DMS 273 treated with DMSO at 0.1 percent for 48 hours (cell line): Measurements from ENCODE around the gene TRAPPC3.
A peak's percentile ranks its signal among the peaks of the same experiment; 100 is the strongest.
"Not testable (repeated sequence)": the region's sequence is repeated elsewhere in the genome, so short reads cannot be mapped to it uniquely, and the experiment has no call there.

ENCODE experiments used
- DNase-seq: peaks from one replicate; lab custom pipeline; 2025; lab: John Stamatoyannopoulos, UW

TRAPPC3 gene

GRCh38 chr1:36149237-36149972, at the start of gene TRAPPC3:
Gene TRAPPC3, minus strand, starts transcription at chr1:36149486. Its CDS starts 108 bp downstream, at chr1:36149378.
- peak; percentile 99 for DNase-seq

DNA sequence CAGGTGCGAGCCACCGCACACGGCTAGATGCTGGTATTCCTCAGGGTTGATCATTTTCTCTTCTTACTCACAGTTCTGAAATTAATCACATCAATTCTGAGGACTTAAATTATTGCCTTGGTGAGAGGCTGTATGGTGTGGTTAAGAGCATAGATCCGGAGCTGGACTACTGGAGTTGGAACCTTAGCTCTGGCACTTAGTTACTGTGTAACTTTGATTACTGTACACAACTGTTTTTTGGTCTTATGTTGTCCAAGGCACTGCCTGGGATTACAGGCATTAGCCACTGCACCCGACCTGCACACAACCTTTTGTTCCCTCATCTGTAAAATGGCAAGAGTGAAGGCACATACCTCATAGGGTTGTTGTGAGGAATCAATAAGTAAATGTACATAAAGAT, 49.4 kb upstream of the TRAPPC3 start:
- DNase-seq, result no peak

DNA sequence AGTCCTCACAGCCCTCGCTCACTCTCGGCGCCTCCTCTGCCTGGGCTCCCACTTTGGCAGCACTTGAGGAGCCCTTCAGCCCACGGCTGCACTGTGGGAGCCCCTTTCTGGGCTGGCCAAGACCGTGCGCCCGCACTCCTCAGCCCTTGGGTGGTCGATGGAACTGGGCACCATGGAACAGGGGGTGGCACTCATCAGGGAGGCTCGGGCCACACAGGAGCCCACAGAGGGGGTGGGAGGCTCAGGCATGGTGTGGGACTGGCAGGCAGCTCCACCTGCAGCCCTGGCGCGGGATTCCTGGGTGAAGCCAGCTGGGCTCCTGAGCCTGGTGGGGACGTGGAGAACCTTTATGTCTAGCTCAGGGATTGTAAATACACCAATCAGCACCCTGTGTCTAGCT, 47.5 kb upstream of the TRAPPC3 start:
- not testable (repeated sequence) for DNase-seq

DNA sequence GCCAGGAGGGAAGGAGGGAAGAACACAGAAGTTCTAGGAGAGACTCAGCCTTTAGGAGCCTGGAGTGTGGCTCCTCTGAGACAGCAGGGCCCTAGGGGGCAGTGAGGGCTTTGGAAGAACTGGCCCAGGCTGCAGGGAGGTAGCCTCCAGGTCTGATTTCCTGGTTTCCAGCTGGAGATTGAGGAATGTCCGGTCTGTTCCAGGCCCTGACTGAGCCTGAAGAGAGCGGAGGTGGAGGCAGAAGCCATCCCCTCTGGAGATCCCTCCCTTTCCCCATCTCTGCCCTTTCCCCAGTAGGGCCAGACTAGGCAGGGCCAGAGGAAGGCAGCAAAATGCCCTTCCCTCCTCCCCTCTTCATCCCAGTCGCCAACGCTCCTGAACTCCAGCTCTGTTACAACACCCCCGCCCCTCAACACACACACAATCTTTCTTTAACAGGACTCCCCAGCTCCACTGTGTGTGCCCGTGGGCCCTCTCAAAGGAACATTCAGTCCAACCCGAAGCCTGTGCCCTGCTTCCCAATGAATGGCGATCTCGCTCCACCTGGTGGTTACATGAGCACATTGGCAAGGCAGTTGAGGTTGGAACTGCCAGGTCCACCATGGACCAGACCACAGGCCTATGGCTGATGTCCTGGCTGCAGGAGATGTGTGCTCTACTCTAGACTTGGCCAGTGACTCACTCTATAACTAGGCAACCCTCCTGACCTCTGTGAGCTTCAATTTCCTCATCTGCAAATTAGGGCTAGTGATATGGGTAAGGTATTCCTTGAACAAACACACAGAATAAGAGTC, 38.7 kb upstream of the TRAPPC3 start:
- peak; percentile 70 for DNase-seq

DNA sequence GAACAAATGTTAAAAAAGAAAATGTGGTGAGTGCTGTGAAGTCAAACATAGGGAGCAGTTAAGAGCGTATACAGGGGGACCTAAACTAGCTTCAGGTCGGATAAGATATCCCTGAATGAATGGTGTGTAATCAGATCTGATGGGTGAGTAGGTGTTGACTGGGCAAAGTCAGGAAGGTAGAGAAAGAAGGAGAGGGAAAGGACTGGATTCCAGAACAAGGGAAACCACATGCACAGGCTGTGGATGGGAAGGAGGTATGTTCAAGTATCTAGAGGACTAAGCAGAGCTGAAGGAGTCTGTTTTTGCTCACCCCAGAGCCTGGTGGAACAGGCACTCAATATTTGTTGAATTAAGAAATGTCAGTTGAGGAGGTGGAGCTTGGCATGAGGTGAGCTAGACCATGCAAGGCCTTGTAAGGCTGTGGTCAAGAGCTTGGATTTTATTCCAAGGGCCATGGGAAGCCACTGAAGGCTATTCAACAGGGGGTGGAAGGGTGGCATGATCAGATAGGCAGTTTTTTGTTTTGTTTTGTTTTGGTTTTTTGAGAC, 34.1 kb upstream of the TRAPPC3 start:
- no peak for DNase-seq

DNA sequence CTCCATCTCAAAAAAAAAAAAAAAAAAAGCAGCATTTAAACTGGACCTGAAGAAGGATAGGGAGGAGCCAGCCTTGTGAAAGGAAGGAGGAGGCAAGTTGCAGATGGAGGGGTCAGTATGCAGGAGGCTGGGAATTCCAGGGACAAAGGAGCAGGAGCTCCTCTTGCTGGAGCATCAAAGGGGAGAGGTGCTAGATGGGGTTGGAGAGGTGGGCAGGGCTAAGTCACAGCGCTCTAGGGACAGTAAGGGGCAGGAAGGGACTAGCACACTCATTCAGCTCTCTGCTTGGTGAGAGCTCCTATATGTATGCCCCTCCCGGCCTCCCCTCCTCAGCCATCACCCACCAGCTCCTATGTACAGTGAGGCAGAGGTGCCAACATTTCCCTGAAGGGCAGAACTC, 33.4 kb upstream of the TRAPPC3 start:
- DNase-seq, result no peak

GRCh38 chr1:36179220-36179600, 29.9 kb upstream of the TRAPPC3 start:
- DNase-seq, result no peak

GRCh38 chr1:36178471-36179219, 29.4 kb upstream of the TRAPPC3 start:
- no peak for DNase-seq

DNA sequence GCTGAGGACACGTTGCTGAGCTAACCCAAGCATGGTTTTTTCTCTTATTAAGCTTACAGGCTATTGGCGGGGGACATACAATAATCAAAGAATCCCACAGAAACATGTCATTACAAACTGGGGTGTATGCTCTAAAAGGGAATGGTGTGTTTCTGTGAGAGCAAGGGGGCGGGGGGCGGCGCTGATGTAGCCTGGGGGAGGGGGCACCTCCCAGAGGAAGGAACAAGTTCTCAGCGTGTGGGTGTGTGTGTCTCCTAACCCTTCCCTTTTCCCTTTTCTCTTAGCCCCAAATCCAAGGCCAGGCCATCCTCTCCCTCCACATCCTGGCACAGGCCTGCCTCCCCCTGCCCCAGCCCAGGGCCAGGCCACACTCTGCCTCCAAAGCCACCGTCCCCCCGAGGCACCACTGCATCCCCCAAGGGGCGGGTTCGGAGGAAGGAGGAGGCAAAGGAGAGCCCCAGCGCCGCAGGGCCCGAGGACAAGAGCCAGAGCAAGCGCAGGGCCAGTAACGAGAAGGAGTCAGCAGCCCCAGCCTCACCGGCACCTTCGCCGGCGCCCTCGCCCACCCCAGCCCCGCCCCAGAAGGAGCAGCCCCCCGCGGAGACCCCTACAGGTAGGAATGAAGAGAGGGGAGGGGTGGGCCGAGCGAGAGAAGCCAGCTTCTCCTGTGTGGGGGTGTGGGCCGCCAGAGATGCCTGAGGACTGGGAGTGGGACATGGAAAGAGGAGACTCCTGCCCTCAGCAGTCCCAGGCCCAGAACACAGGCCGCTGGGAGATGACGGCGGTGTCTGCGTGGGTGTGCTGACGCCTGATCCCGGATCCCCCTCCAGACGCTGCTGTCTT, 28.5 kb upstream of the TRAPPC3 start:
- no peak for DNase-seq

- DNase-seq, result no peak
Observed at GRCh38 chr1:36176106-36176949, 27.0 kb upstream of the TRAPPC3 start.

- DNase-seq, result no peak
Observed at GRCh38 chr1:36175137-36176095, 26.1 kb upstream of the TRAPPC3 start.

- no peak for DNase-seq
Observed at GRCh38 chr1:36174713-36175112, 25.4 kb upstream of the TRAPPC3 start.

GRCh38 chr1:36172983-36173382, 23.7 kb upstream of the TRAPPC3 start:
- no peak for DNase-seq

DNA sequence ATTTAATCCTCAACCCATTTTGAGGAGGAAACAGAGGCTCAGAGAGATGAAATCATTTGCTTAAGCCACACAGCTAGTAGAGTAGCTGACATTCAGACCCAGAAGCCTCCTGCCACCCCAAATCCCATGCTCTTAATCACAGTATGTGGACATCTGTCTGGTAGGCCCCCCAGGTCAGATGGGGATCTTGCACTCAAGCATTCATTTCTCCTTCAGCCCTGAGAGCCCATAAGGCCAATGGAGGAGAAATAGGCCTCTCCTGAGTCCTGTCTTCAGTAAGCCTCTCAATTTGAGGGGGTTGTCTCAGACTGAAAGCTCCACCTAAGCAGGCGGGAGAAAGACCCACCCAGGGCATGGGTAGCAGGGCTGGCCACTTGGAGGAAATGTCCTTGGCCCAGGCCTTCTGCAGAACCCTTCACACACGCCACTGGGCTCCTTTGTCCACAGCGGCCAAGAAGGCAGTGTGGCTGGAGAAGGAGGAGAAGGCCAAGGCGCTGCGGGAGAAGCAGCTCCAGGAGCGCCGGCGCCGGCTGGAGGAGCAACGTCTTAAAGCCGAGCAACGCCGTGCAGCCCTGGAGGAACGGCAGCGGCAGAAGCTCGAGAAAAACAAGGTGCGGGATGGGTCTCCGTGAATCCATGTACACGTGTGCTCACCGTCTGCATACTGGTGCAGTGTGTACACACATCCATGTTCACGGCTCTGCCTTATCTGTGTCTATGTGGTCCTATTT, 22.9 kb upstream of the TRAPPC3 start:
- DNase-seq, result no peak

DNA sequence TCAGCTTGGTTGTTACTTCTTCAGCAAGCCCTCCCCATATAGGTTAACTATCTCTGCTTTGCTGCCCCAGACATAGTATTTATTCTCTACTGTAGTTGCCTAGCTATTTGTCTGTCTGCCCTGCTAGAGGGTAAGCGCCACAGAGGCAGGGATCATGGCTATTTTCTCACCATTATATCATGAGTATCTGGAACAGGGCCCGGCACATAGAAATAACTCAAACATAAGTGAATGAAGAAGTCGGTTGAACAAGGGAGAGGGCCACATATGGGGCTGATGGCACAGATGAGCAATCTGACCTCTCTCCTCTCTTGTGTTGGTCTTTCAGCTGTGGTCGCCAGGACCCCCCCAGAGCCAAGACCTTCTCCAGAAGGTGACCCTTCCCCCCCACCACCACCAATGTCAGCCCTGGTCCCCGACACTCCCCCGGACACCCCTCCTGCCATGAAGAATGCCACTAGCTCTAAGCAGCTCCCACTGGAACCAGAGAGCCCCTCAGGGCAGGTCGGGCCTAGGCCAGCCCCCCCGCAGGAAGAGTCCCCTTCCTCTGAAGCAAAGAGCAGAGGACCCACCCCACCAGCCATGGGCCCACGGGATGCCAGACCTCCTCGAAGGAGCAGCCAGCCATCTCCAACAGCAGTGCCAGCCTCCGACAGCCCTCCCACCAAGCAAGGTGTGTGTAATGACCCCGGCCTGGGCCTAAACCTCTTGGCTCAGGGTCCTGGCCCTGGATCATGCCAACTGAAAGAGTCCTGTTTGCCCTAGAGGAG, 21.5 kb upstream of the TRAPPC3 start:
- DNase-seq, result no peak

- no peak for DNase-seq
Observed at GRCh38 chr1:36168514-36168913, 19.2 kb upstream of the TRAPPC3 start.

GRCh38 chr1:36166938-36167905, 17.9 kb upstream of the TRAPPC3 start:
- no peak for DNase-seq
